WTC11 (cell line): ENCODE results near the gene CEACAM19.

Source experiments
- CTCF ChIP-seq: fragments of 200-600 bp; IDR thresholded peaks from 2 replicates; pipeline ENCODE4 v1.8.0; 2022; ENCODE audit warnings: antibody characterized with exemption
- E2F1 ChIP-seq: sonication (generic); formaldehyde crosslinking; IDR thresholded peaks from 2 replicates; pipeline ENCODE4 v1.8.0; 2022; ENCODE audit warnings: mild to moderate bottlenecking, missing genetic modification reagents
- USF1 ChIP-seq: sonication (generic); formaldehyde crosslinking; IDR thresholded peaks from 2 replicates; pipeline ENCODE4 v1.8.0; 2022; ENCODE audit warnings: mild to moderate bottlenecking, missing genetic modification reagents
- ZNF219 ChIP-seq: sonication (generic); formaldehyde crosslinking; IDR thresholded peaks from 2 replicates; pipeline ENCODE4 v1.8.0; 2023; ENCODE audit warnings: missing genetic modification reagents, mild to moderate bottlenecking, borderline replicate concordance
- TF ChIP-seq, protein P1 (sequence below): sonication (generic); formaldehyde crosslinking; IDR thresholded peaks from 2 replicates; pipeline ENCODE4 v1.8.1; 2023; ENCODE audit warnings: mild to moderate bottlenecking, missing genetic modification reagents, moderate library complexity

DNA sequence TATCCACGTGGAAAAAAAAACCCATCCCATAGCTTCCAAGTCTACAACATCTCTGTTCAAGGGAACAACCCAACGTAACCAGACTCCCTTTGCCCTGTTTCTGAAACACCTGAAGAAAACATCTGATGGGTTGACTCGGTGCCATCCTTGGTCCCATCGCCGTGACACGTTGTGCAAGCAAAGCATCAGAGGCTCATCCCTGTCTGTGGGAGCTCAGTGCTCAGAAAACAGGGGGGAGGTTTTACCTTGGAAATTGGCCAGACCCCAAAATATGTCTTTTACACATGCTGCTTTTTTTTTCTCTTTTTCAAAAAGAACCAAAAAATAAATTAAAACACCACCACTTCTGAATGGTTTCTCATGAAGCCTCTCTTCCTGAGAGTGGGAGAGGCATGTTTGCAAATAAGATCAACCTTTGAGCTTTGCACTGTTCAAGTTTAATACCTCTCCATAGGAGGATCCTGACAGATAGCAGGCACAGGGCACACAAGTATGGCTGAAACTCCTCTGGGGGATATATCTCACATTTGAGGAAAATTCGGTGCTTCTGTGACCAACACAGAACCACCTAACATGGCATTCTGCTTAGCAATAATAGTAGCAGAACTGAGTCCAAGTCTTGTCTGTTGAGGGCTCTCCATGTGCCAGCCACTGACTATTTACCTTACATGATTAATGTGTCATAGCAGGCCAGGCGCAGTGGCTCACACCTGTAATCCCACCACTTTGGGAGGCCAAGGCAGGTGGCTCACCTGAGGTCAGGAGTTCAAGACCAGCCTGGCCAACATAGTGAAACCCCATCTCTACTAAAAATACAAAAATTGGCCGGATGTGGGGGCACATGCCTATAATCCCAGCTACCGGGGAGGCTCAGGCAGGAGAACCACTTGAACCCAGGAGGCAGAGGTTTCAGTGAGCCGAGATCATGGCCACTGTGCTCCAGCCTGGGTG is 34.6 kb upstream of the CEACAM19 start:
- TF ChIP-seq E2F1 (CRISPR knock-in tag) (no peak), CTCF (no peak), USF1 (no peak), ZNF219 (CRISPR knock-in tag) (no peak)
- TF ChIP-seq, protein P1, sequence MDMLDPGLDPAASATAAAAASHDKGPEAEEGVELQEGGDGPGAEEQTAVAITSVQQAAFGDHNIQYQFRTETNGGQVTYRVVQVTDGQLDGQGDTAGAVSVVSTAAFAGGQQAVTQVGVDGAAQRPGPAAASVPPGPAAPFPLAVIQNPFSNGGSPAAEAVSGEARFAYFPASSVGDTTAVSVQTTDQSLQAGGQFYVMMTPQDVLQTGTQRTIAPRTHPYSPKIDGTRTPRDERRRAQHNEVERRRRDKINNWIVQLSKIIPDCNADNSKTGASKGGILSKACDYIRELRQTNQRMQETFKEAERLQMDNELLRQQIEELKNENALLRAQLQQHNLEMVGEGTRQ (CRISPR knock-in tag), result no peak
